NCI-H1105 (cell line): ENCODE data around the gene TM9SF4.

ENCODE experiments used
- DNase-seq: peaks from one replicate; lab custom pipeline; 2025; lab: John Stamatoyannopoulos, UW

TM9SF4 gene

DNA sequence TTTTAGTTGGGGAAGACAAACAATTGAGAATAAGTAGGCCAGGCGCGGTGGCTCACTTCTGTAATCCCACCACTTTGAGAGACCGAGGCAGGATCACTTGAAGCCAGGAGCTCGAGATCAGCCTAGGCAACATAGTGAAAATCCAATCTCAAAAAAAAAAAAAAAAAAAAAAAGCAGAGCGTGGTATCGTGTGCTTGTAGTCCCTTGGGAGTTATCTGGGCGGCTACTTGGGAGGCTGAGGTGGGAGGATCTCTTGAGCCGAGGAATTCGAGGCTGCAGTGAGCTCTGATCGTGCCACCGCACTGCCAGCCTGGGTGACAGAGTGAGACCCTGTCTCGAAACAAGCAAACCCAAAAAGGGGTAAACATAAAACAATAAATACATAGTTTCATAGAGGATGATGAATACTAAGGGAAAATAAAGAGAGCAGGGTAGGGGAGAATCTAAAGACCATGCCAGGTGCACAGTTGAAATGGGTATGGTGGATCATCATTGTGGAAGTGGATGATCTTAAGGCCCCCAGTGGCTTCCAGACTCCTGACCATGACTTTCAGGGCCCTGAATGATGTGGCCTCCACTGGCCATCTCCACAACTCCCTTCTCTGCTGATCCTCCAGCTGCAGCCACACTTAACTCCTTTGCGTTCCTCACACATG lies 99.1 kb downstream of the TM9SF4 start:
- no peak for DNase-seq

DNA sequence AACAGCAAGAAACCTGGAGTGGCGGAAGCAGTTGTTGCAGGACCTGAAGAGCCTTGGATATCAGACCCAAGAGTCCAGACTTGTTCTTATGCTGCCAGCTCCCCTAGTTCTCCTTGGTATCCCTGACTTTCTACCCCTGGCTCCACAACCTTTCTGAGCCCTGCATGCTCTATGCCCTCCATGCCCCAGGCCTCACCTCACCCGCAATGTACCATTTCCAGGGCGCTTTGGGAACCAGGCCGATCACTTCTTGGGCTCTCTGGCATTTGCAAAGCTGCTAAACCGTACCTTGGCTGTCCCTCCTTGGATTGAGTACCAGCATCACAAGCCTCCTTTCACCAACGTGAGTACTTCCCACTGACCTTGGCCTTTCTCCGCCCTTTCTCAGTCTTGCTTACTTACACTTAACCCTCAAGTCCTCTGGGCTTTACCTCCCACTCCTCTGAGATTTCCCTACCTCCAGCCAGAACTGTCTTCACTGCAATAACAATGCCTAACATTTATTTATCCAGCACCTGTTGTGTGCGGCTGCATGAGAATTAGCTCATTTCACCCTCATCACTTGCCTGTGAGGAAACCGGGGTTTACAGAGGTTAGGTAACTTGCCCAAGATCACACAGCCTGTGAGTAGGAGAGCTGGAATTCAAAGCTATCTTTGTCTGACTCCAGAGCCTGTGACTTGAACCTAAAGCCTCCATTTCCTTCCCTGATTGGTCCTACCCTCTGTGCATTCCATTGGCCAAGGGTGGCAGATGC lies 100.5 kb downstream of the TM9SF4 start:
- no peak for DNase-seq

DNA sequence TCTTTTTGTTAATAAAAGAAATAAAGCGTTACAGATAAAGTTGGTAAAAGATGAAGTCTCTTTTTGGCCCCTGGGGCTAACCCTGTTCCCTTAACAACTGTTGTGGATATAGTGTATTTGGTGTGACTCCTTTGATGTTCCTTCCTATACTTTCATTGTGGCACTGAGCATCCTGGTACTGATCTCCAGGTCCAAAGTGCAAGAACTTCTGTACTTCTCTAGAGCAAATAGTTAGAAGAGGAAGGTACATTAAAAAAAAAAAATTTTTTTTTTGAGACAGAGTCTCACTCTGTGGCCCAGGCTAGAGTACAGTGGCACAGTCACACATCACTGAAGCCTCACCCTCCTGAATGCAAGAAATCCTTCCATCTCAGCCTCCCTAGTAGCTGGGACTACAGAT lies 104.4 kb downstream of the TM9SF4 start:
- DNase-seq, result no peak

DNA sequence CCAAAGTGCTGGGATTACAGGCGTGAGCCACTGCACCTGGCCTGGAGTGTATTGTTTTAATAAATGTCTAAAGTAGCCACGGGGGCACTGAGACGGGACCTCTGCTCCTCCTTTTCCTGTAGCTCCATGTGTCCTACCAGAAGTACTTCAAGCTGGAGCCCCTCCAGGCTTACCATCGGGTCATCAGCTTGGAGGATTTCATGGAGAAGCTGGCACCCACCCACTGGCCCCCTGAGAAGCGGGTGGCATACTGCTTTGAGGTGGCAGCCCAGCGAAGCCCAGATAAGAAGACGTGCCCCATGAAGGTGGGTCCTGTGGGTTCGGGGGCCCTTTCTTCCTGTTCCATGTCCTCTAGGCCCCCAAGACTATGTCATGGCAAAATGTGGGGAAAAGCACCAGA lies 105.6 kb downstream of the TM9SF4 start:
- no peak for DNase-seq

DNA sequence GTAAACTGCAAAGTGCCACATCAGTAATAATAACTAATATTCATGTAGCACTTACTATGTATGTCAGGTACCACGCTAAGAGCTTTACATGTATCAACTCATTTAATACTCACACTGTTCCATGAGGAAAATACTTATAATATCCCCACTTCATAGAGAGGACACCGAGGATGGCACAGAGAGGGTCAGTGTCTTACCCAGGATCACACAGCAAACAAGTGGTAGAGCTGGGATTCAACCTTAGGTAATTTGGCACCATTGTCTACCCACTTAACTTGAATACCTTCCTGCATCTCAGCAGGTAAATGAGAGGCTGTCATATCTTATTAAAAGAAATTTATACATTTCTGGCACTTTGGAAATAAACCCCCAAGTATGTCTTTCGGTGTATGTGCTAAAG lies 106.2 kb downstream of the TM9SF4 start:
- no peak for DNase-seq

DNA sequence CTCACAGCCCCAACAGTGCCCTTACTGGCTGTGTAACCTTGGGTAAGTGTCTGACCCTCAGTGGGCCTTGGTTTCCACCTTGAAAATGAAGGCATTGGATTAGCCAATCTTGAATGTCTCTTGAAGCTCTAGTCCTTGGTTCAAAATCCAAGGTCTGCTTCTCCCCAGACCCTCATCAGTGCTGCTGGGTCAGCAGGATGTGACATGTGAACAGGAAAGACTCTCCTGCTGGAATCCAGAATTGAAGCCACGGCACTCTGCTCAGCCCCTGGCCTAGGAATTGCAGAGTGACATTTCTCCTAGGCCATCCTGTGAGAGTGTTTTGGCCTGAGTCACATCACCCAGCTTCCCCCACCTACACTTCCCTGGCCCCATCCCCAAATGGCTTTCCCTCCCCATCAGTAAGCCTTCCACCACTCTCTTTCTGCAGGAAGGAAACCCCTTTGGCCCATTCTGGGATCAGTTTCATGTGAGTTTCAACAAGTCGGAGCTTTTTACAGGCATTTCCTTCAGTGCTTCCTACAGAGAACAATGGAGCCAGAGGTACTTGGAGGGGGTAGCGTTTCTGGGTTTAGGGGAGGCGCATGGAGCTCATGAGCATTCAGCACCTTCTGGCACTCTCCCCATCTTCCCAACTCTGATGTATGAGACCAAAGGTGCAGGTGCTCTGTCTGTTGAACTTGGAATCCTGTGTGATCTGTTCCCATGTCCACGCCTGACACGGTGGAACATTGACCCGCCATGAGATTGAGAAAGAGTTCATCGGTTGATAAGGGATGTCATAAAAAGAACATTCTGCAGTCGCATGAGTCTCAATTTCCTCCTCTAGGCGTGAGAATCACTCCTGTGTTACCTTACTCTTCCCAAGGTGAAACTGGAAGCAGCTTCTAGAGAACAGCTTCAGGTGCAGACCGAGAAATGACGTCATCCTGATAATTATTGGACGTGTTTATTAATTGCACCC lies 106.9 kb downstream of the TM9SF4 start:
- DNase-seq, result no peak
